GM21360 (cell line): ENCODE data around the gene PADI4.
"Not testable (repeated sequence)": the region's sequence is repeated elsewhere in the genome, so short reads cannot be mapped to it uniquely, and the experiment has no call there.

Experiments used
- ATAC-seq: cut with Tn5 transposase; IDR thresholded peaks from one replicate; pipeline ENCODE4 v1.9.1; 2021; ENCODE audit warnings: mild to moderate bottlenecking, moderate library complexity; ENCODE audit not compliant: unreplicated experiment

The PADI4 gene

DNA sequence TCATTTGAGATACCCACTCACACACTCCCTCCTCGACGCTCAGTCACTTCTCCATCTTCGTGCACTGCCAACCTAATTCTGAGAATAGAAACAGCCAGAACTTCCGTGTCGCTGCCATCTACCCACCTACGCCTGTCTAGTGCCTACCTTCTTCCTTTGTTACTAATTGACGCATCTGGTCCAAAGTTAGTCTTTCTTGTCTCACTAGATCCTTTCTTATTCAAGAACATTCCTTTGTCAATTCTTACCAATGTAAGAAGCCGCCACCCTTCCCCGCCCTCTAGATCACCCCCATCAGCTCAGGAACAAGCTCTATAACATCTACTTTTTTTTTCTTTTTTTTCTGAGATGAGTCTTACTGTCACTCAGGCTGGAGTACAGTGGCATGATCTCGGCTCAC is 67.7 kb downstream of the PADI4 start:
- no peak for ATAC-seq

DNA sequence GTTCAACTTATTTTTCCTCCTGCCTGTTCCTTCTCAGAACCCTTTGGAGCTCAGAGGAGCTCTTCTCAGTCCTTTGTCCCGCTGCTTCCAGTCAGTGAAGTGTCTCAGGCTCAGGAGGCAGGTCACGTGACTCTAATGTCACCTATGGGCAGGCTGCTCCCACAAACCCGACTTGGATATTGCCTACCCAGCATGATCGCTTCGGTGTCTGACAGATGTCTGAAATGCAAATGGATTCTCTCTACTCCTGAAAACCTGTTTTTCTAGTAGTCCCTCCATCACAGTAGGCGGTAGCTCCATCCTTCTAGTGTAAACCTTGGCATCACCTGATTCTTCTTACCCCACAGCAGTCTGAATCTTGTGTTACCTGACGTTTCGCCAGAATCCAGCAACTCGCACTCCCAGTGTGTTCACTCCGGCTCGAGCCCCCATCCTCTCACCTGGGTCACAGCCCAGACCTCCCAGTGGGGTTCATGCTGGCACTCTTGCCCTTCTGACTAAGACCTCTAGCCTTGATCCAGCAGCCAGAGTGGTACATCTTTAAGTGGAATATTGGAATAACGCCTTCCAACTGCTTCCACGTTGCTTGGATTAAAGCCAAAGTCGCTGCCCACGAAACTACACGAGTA is 69.4 kb downstream of the PADI4 start:
- no peak for ATAC-seq

DNA sequence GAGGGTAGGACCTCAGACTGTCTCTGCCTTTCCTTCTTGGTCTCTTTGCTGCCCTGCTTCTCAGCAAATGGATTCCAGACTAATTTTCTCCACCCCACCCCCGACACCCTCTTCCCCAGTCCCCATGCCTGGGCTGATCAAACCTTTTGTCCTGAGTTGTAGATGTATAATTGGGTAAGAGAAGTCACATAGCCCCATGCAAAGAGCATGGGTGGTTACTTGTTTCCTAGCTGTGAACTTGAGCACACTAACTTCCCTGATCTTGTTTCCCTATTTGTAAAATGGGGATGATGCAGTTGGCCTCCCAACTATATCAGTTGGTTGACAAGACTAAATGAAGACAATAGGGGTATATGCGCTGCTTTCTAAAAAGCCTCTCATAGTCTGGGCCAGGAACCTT is 73.2 kb downstream of the PADI4 start:
- no peak for ATAC-seq

DNA sequence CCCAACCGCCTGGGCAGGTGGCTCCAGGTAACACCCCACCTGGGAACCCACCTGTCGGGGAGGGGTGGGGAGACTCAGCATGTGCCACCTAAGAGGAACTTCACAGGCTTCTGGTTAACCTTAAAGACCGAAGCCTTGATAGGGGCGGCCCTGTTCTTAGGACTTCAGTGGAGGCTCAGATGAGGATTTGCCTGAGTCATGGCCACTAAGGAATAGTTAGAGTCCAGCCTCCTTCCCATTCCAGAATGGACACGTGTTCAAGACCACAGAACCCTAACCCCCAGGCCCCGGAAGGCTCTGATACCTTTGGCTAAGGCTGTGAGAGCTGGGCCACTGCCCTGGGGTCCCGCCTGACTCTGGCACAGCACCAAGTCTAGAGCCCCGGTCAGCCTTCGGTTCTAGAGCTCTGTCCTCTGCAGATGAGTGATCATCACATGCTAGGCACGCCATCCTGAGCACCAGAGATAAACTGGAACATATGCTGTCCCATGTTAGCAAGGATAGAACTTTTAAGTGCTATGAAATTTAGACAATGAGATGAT is 84.3 kb downstream of the PADI4 start:
- ATAC-seq = no peak

DNA sequence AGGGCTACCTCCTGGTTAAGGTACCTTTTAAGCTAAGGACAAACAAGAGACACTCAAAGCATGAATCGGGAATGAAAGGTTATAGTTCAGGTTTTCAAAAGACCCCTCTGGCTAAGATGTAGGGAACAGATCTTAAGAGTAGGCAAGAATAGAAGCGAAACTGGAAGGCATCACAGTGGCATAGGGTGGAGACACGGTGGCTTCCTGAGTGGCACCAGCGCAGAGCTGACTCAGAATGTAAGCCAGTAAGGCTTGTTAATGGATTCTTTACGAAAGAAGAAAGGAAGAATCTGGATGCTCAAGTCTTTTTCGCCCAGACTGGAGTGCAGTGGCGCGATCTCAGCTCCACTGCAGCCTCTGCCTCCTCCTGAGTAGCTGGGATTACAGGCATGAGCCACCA is 85.2 kb downstream of the PADI4 start:
- no peak for ATAC-seq

DNA sequence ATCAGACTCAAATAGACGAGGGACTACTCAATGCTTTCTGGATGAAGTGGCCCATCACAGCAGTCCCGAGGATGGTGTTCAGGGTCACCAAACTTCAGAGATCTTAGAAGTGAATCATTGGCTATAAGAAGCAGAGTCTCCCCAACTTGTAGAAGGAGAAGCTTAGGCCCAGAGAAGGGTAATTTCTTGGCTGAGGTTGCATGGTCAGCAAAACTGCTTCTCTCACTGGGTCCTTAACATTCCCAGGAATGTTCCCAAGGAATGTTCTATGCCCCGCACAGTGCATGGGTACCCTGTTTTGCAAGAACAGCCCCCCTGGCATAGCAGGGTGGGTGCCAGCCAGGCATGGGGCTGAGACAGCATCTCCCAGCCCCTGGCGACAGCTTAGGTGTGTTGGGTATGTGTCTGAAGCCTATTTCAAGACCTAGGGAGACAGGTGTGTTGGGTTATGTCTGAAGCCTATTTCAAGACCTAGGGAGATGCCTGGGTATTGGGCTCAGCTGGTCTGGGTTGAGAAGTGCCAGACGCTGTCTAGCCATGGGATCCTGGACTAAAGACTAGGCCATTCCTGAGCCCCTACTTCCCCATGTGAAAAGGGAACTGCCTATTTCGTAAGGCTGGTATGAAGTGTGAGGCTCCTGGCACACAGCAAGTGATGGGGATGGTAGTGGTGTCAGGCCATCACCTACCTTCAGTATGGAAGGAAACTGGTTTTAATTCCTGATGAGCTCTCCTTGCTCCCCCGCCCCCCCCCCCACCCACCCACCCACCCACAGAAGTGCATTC is 90.1 kb downstream of the PADI4 start:
- no peak for ATAC-seq

DNA sequence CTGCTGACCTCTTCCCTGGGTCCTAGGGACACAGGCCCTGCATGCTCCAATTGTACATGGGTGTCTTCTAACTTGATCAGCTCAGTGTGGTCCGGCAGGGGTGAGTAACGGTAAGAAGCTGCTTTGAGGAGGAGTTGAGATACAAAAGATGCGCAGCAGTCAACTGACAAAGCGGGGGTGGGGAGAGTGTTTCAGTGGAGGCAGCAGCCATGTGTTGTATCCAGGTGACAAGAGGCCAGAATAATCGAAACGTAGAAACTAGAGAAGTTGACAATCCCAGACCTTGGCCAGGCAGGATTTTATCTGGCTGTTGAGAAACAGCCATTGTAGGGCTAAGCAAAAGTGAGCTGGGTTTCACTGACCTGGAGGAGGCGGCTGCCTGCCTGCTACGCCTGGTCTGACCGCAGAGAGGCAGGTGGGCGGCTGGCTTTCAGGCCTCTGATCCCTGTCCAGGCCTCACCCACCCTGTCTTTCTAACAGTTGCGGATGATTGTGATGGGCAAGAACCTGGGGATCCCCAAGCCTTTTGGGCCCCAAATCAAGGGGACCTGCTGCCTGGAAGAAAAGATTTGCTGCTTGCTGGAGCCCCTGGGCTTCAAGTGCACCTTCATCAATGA is 92.8 kb downstream of the PADI4 start:
- ATAC-seq = no peak

DNA sequence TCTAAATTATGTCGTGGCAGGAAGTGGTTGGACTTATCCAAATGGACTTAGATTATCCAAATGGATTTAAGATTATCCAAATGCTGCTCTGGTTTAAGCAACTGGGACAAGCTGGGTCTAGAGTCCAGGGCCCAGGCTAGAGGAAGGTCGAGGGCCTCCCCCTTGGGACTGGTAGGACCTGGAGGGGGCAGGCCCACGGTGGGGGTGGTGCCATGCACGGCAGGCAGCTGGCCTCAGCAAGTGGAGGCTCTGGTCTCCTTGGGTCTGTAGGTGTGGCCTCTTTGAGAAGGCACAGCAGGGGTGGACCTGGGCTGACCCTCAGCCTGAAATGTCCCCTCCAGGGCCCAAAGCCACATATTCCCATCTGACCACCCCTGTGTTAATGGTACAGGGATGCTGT is 93.8 kb downstream of the PADI4 start:
- ATAC-seq = no peak

DNA sequence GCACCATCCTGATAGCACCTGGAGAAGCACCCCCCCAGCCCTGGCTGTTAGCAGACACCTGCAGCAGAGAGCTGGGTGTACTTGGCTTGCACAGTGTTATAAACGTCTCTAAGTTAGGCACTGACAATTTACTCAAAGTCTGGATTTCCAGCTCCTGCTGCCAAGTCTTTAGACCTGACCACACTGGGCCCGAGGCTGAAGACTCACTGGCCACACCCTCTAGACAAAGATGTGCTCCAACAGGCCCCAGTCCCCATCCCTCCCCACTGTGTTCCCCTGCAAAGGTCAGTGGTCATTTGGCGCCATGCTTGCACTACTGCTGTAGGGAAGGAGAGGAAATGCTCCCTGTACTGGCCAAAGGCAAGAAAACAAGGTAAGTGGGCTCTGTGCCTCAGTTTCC is 95.1 kb downstream of the PADI4 start:
- no peak for ATAC-seq

DNA sequence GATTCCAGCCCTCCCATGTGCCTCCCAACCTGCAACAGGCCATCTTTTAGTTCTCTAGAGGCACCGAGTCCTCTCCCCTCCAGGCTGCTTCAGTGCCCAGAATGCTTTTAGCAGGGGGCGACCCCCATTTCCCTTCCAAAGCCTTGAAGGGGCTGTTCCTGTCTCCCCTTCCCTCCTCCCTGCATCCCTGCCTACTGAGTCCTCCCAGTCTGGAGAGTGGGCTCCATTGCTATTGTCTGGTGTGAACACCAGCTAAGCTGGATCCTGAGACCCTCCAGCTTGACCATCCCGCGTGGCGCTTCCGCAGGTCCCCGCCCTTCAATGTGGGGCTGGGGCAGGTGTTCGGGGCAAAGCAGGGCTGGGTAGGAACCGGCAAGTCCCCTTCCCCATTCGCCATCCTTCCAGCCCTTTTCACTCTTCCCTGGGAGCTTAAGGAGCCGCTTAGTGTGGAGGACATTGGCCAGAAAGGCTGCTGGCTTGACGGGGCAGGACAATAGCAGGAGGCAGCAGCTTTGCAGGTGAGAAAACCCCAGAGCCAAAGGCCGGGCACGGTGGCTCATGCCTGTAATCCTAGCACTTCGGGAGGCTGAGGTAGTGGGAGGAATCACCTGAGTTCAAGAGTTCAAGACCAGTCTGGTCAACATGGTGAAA is 96.2 kb downstream of the PADI4 start:
- no peak for ATAC-seq

DNA sequence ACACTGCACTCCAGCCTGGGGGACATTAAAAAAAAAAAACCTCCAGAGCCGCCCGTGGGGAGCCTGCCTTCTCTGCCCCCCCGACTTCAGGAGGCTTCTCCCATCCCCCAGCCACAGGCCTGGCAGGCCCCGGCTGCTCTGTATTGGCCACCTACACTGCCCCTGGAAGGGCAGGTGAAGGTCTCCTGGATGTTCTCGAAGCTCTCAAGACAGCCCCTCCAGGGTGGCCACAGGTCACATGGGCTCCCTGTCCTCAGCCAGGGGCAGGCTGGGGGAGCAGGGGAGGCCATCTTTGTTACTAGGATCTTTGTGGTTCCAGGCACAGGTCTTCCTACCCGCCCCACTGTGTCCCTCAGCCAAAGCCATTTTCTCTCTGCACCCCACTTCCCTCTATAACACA is 96.8 kb downstream of the PADI4 start:
- ATAC-seq = no peak

DNA sequence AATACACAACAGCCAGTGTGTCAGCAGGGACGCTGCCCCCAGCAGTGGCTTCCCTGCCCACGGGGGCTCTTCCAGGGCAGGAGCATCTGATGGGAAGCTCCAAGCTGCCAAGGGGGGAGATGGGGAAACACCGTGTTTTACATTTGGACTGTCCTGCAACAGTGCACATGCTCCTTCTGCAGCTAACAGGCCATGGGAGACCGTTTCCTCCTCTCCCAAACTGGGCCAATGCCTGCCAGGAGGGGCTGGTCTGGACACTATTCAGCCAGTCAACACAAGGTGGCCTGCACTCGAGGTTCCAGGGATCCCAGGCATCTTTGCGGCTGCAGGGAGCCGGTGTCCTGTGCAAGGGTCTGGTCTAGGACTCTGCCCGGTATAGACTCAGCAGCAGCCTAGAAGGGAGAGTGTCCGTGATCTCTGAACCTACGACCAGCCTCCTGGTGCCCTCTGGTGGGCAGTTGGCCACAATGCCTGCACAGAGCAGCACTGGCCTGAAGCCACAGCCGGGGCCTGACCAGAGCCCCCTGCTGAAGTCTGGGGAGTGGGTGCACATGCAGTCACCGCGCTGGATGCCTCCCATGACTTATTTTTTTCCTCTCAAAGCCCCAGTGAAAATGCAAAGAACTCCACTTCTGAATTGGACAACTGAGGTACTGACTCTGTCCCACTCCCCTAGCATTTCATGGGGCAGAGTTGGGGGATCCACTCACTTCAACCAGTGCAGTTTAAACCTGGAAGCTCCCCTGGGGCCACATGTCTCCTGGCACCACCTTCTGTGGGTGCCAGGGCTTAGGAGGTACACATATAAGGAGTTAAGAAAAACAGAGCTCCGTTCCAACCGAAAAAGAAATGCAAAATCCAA is 98.1 kb downstream of the PADI4 start:
- no peak for ATAC-seq

DNA sequence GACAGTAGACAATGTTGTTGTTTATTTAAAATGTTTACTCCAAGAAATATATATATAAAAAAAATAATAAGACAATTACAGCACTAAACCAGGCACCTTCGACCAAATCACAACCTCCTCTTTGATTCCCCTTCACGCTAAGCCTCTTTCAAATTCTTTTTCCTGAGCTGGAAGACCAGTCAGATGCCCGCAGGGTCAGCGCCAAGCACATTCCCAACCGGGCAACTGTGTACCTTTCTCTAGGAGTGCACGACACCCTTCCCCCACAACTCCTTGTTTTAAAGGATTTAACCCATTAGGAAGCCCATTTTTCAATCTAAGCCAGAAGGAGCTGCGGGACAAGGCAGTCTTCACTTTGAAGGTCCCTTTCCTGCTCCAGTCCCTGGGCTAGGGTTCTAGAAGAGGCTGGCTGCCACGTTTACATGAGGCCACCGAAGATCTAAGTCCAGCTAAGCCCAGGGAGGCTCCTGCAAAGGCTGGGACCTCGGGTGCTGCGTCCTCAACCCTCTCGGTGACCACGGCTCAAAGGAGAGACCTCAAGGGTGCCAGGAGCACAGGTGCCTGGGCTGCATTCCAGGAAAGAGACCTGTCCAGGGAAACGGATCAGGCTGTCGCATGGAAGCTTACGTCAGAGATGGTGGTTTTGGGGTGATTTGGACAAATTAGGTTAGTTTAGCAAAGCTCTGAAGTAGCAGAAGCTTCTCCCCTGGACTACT is 98.9 kb downstream of the PADI4 start:
- ATAC-seq = not testable (repeated sequence)

DNA sequence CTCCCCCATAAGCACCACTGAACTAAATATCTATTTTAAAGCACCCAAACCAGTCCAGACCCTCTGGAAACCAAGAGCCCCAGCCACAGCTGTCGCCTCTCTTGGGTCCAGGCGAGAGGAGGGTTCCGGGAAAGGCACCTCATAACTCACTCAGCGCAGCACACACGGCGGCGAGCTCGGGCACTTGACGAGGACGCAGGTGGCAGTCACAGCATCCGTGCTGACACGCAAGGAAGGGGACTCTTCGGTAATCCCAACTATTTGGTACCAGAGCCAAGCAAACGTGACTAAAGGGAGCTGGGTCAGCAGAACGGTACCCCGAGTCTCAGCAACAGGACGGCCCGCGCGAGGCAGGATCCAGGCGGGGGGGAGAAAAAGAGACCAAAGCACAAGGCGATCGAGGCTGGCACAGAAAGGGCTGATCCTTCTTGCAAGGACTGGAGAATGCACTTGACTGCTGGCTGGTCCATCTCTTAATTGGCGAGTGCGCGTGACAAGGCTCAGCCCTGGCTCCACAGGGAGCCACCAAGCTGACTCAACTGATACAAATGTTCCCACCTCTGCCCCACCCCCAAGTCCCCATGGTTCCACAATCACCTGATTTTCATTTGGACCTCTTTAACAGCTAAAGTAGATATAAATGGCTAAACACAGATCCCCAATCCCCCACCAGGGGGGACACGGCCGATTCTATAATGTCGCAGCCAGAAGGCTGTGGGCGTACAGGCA is 100.0 kb downstream of the PADI4 start:
- ATAC-seq = not testable (repeated sequence)

DNA sequence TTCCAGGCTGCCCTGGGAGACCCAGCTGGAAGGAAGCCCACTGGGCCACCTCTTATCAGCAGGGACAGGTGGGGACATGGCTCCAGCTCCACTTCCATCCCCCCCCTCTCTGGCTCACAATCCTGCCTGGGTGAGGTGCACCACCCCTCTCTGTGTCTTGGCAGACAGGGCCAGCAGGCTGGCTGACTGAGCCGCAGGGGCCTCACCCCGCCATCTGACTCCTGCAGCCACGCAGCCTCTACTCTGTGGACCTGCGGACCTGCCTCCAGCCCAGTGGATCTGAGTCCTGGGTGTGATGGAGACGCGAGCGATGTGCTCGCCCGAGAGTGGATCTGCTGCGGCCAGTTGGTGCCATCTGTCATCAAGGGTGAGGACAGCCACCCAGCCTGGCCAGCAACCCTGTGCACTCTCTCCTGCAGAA is 101.4 kb downstream of the PADI4 start:
- ATAC-seq = no peak

DNA sequence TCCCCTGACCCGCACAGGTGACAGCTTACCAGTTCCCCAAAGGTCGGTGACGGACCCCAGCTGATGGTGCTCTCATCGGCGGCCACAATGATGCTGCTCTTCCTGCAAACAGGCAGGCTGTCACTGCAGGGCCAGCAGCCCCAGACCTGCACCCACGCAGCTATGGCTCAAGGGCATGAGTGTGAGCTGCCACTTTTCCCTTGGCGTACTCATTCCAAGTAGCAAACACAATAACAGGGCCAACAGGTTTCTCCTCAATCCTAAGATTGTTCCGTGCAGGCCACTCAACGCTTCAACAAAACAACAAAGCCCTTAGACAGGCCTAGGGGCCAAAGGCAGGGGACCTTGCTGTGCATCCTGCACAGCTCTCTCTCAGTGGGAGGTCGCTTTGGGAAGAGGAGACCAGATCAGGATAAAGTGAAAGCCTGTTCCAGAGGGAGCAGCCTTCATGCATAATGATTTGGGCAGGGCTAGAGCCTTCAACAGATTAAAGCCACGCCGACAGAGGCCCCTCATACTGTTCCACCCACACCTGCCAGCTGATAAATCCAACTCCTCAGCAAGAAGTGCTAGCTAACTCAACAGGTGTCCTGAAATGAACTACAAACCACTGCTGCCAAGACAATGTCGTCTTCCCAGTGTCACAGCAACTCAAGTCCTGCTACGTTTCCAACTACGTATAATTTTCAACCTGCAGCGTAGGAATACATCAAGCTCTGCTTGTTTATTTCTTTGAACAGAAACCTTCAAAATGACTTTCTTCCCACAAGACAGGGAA is 104.3 kb downstream of the PADI4 start:
- ATAC-seq = no peak
